Measurements from ENCODE around the gene RAB1A. TPM values are rescaled to one million over a fixed set of nuclear protein-coding genes. Genes with fewer than 3 reads are reported as not detected.
"Not testable (repeated sequence)": the region's sequence is repeated elsewhere in the genome, so short reads cannot be mapped to it uniquely, and the experiment has no call there.

Gene RAB1A
- polyA plus RNA-seq, 1 experiment = 292 TPM

GRCh38 chr2:65161551-65162100 is 31.7 kb upstream of the RAB1A start:
- Histone ChIP-seq H3K27ac (ENCODE audit: low read depth, low read length) (no peak overlapping the region), H3K27me3 (ENCODE audit: control insufficient read depth, insufficient read depth, low read length) (peaks cover 3% of the 10 kb centered on the region), H3K4me3 (ENCODE audit: low read depth, low read length) (no peak overlapping the region), H3K9me3 (ENCODE audit: control insufficient read depth, insufficient read depth, low read length) (no peaks in the 10 kb centered on the region)
- POLR2A ChIA-PET = no interaction called here
- no peak for DNase-seq (ENCODE audit: low read depth, low spot score)
- CTCF ChIA-PET = interaction anchor here (0.6 kb wide), 1 partner anchor 9 kb away, joined by 3 read pairs; no protein-coding TSS in a partner anchor
- TF ChIP-seq, protein P1, sequence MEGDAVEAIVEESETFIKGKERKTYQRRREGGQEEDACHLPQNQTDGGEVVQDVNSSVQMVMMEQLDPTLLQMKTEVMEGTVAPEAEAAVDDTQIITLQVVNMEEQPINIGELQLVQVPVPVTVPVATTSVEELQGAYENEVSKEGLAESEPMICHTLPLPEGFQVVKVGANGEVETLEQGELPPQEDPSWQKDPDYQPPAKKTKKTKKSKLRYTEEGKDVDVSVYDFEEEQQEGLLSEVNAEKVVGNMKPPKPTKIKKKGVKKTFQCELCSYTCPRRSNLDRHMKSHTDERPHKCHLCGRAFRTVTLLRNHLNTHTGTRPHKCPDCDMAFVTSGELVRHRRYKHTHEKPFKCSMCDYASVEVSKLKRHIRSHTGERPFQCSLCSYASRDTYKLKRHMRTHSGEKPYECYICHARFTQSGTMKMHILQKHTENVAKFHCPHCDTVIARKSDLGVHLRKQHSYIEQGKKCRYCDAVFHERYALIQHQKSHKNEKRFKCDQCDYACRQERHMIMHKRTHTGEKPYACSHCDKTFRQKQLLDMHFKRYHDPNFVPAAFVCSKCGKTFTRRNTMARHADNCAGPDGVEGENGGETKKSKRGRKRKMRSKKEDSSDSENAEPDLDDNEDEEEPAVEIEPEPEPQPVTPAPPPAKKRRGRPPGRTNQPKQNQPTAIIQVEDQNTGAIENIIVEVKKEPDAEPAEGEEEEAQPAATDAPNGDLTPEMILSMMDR (IDR thresholded peaks at IDR 0.05; ENCODE audit: low read depth, low read length) = no peak

DNA sequence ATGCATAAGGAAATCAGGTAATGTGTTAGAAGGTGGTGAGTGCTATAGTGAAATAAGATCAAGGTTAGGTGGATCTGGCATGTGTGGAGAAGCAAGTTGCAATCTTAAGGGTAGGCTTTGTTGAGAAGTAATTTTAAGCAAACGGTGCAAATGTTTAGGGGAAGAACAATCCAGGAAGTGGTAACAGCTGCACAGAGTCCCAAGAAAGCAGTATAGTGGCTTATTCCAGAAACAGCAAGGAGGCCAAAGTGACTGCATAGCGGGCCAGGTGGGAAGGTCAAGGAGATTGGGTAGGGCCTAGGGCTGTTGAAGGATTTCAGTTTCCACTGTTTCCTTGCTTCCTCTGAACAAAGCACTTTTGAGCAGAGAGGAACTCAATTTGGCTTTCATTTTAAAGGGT is 30.0 kb upstream of the RAB1A start:
- Histone ChIP-seq H3K27me3 (ENCODE audit: control insufficient read depth, insufficient read depth, low read length) (peaks cover 3% of the 10 kb centered on the region), H3K4me3 (ENCODE audit: low read depth, low read length) (no peak overlapping the region), H3K9me3 (ENCODE audit: control insufficient read depth, insufficient read depth, low read length) (no peaks in the 10 kb centered on the region), H3K27ac (ENCODE audit: low read depth, low read length) (no peak overlapping the region)
- TF ChIP-seq, protein P1 (IDR thresholded peaks at IDR 0.05; ENCODE audit: low read depth, low read length) = no peak
- DNase-seq (ENCODE audit: low read depth, low spot score) = no peak
- ChIA-PET POLR2A (no interaction called here), CTCF (interaction anchor here (1.5 kb wide), 1 partner anchor 9 kb away, joined by 7 read pairs; no protein-coding TSS in a partner anchor)

GRCh38 chr2:65159261-65159660 is 29.4 kb upstream of the RAB1A start:
- Histone ChIP-seq H3K27me3 (ENCODE audit: control insufficient read depth, insufficient read depth, low read length) (peaks cover 3% of the 10 kb centered on the region), H3K27ac (ENCODE audit: low read depth, low read length) (no peak overlapping the region), H3K9me3 (ENCODE audit: control insufficient read depth, insufficient read depth, low read length) (no peaks in the 10 kb centered on the region), H3K4me3 (ENCODE audit: low read depth, low read length) (no peak overlapping the region)
- no peak for DNase-seq (ENCODE audit: low read depth, low spot score)
- TF ChIP-seq, protein P1 (IDR thresholded peaks at IDR 0.05; ENCODE audit: low read depth, low read length) = no peak
- CTCF ChIA-PET = interaction anchor here (0.5 to 1.5 kb wide), 2 partner anchors 10 to 642 kb away, joined by 4 to 7 read pairs; no protein-coding TSS in a partner anchor
- POLR2A ChIA-PET = no interaction called here

DNA sequence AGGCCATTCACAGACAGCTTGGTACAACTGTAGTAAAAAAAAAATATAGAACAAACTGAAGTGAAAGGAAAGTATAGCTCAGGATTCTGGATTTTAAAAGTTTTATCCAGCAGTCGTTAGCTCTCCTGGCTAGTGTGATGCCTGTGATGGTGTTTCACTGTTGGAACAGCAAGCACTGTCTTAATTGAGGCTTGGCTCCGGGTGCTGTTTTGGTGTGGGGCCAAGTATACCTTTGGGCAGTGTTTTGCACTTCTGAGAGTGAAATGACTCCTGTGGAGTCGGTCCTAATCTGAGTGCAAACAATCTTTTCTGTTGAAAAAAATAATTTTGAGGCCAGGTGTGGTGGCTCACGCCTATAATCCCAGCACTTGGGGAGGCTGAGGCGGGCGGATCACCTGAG is 28.7 kb upstream of the RAB1A start:
- Histone ChIP-seq H3K27me3 (ENCODE audit: control insufficient read depth, insufficient read depth, low read length) (peaks cover 3% of the 10 kb centered on the region), H3K27ac (ENCODE audit: low read depth, low read length) (no peak overlapping the region), H3K4me3 (ENCODE audit: low read depth, low read length) (no peak overlapping the region), H3K9me3 (ENCODE audit: control insufficient read depth, insufficient read depth, low read length) (no peaks in the 10 kb centered on the region)
- DNase-seq (ENCODE audit: low read depth, low spot score) = no peak
- TF ChIP-seq, protein P1 (IDR thresholded peaks at IDR 0.05; ENCODE audit: low read depth, low read length) = no peak
- ChIA-PET CTCF (interaction anchor here (0.5 to 1.5 kb wide), 4 partner anchors 11 to 643 kb away, joined by 3 to 7 read pairs (median 4); no protein-coding TSS in a partner anchor), POLR2A (no interaction called here)

- H3K9me3 ChIP-seq (ENCODE audit: control insufficient read depth, insufficient read depth, low read length); H3K4me3 ChIP-seq (ENCODE audit: low read depth, low read length); H3K27me3 ChIP-seq (ENCODE audit: control insufficient read depth, insufficient read depth, low read length); DNase-seq (ENCODE audit: low read depth, low spot score); POLR2A ChIA-PET; H3K27ac ChIP-seq (ENCODE audit: low read depth, low read length): not testable (repeated sequence)
- CTCF ChIA-PET = interaction anchor here (0.5 to 0.7 kb wide), 2 partner anchors 11 to 50 kb away, joined by 3 to 5 read pairs; no protein-coding TSS in a partner anchor
Observed at GRCh38 chr2:65157856-65158255, 27.9 kb upstream of the RAB1A start.

All from AG04450 (cell line).